ENCODE results near the gene EDIL3.

DNA sequence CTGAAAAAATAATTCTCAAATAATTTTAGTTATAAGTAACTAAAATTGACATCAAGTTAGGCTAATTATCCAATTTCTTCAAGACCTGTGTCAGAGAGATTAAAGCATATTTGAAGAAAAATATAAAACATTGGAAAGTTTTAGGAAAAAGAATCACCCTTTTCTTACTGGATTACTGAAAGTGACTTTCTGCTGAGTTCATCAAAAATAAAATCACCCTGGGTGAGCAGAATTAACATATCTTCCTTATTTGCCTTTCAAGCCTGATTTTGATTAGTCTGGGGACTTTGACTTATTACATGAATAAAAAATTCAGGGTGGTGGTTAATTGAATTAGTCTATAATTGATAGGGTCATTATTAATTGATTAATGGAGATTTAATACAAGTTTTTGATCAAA lies 411.8 kb downstream of the EDIL3 start:
- TF ChIP-seq POLR2AphosphoS5 (IDR thresholded peaks at IDR 0.05; ENCODE audit: borderline replicate concordance, low read depth, low read length) (no peak), EZH2 (IDR thresholded peaks at IDR 0.05) (no peak), FOXP2 (optimal IDR thresholded peaks at IDR 0.05; ENCODE audit: control extremely low read depth, extremely low read length, insufficient read depth) (no peak)
